ENCODE results near the gene RIMS3.
"Not testable (repeated sequence)": the region's sequence is repeated elsewhere in the genome, so short reads cannot be mapped to it uniquely, and the experiment has no call there.

Gene RIMS3

GRCh38 chr1:40665335-40666171 is at the start of gene RIMS3:
Gene RIMS3, minus strand, starts transcription at chr1:40665682. Its CDS starts 23,757 bp downstream, at chr1:40641925.
- DNase-seq (ENCODE audit: low spot score) = peak; percentile 77

- peak; percentile 24 for DNase-seq (ENCODE audit: low spot score)
Observed at GRCh38 chr1:40712997-40713396, 47.5 kb upstream of the RIMS3 start.

- no peak for DNase-seq (ENCODE audit: low spot score)
Observed at GRCh38 chr1:40712405-40712944, 47.0 kb upstream of the RIMS3 start.

- no peak for DNase-seq (ENCODE audit: low spot score)
Observed at GRCh38 chr1:40711465-40712404, 46.3 kb upstream of the RIMS3 start.

GRCh38 chr1:40710581-40711315 is 45.3 kb upstream of the RIMS3 start:
- no peak for DNase-seq (ENCODE audit: low spot score)

- DNase-seq (ENCODE audit: low spot score) = no peak
Observed at GRCh38 chr1:40709802-40710278, 44.4 kb upstream of the RIMS3 start.

- peak; percentile 84 for DNase-seq (ENCODE audit: low spot score)
Observed at GRCh38 chr1:40709100-40709801, 43.8 kb upstream of the RIMS3 start.

- peak; percentile 53 for DNase-seq (ENCODE audit: low spot score)
Observed at GRCh38 chr1:40708750-40709099, 43.2 kb upstream of the RIMS3 start.

- no peak for DNase-seq (ENCODE audit: low spot score)
Observed at GRCh38 chr1:40706626-40707025, 41.1 kb upstream of the RIMS3 start.

GRCh38 chr1:40704817-40705733 is 39.6 kb upstream of the RIMS3 start:
- DNase-seq (ENCODE audit: low spot score) = no peak

- DNase-seq (ENCODE audit: low spot score) = no peak
Observed at GRCh38 chr1:40703316-40703715, 37.8 kb upstream of the RIMS3 start.

GRCh38 chr1:40702810-40703209 is 37.3 kb upstream of the RIMS3 start:
- DNase-seq (ENCODE audit: low spot score) = not testable (repeated sequence)

- no peak for DNase-seq (ENCODE audit: low spot score)
Observed at GRCh38 chr1:40701684-40702083, 36.2 kb upstream of the RIMS3 start.

GRCh38 chr1:40699787-40700186 is 34.3 kb upstream of the RIMS3 start:
- no peak for DNase-seq (ENCODE audit: low spot score)

GRCh38 chr1:40697436-40697835 is 32.0 kb upstream of the RIMS3 start:
- DNase-seq (ENCODE audit: low spot score) = no peak

- DNase-seq (ENCODE audit: low spot score) = no peak
Observed at GRCh38 chr1:40696294-40696693, 30.8 kb upstream of the RIMS3 start.

- no peak for DNase-seq (ENCODE audit: low spot score)
Observed at GRCh38 chr1:40694353-40694874, 28.9 kb upstream of the RIMS3 start.

- no peak for DNase-seq (ENCODE audit: low spot score)
Observed at GRCh38 chr1:40693425-40693824, 27.9 kb upstream of the RIMS3 start.

- DNase-seq (ENCODE audit: low spot score) = no peak
Observed at GRCh38 chr1:40692429-40692895, 27.0 kb upstream of the RIMS3 start.
